GM23248 (cell line): Measurements from ENCODE around the gene C20orf144. TPM values are rescaled to one million over a fixed set of nuclear protein-coding genes. Genes with fewer than 3 reads are reported as not detected.

ENCODE experiments used
- DNase-seq: peaks from one replicate; pipeline ENCODE4 v3.0.0-alpha.2; 2015
- H2AFZ ChIP-seq: fragments of 200-600 bp; sonication (generic); 2 replicates; pipeline ENCODE4 v1.6.1; 2016; ENCODE audit warnings: antibody characterized with exemption
- H3F3A ChIP-seq: fragments of 200-600 bp; sonication (generic); 2 replicates; pipeline ENCODE4 v1.6.1; 2016; ENCODE audit warnings: mild to moderate bottlenecking, antibody characterized with exemption, mixed run types; ENCODE audit not compliant: insufficient read depth
- H3K27ac ChIP-seq: fragments of 200-600 bp; sonication (generic); 2 replicates; pipeline ENCODE4 v1.5.1; 2016; ENCODE audit warnings: mild to moderate bottlenecking
- H3K27me3 ChIP-seq: fragments of 200-600 bp; sonication (generic); replicated peaks from 2 replicates; pipeline ENCODE4 v1.6.1; 2016; ENCODE audit warnings: mild to moderate bottlenecking; ENCODE audit not compliant: insufficient read depth
- H3K36me3 ChIP-seq: fragments of 200-600 bp; sonication (generic); 2 replicates; pipeline ENCODE4 v1.6.1; 2016; ENCODE audit warnings: low read depth, mild to moderate bottlenecking
- H3K4me1 ChIP-seq: fragments of 200-600 bp; sonication (generic); 2 replicates; pipeline ENCODE4 v1.6.1; 2016; ENCODE audit warnings: mild to moderate bottlenecking; ENCODE audit not compliant: insufficient read depth
- H3K4me2 ChIP-seq: fragments of 200-600 bp; sonication (generic); one replicate; pipeline ENCODE4 v1.6.1; 2016; ENCODE audit warnings: mild to moderate bottlenecking; ENCODE audit not compliant: unreplicated experiment
- H3K4me3 ChIP-seq: fragments of 200-600 bp; sonication (generic); 2 replicates; pipeline ENCODE4 v1.5.1; 2016; ENCODE audit warnings: mild to moderate bottlenecking
- H3K79me2 ChIP-seq: fragments of 200-600 bp; sonication (generic); 2 replicates; pipeline ENCODE4 v1.6.1; 2016; ENCODE audit warnings: mild to moderate bottlenecking; ENCODE audit not compliant: insufficient read depth
- H3K9ac ChIP-seq: fragments of 200-600 bp; sonication (generic); 2 replicates; pipeline ENCODE4 v1.6.1; 2016; ENCODE audit warnings: mild to moderate bottlenecking
- H3K9me2 ChIP-seq: fragments of 200-600 bp; sonication (generic); 2 replicates; pipeline ENCODE4 v1.6.1; 2016; ENCODE audit warnings: mixed run types, mild to moderate bottlenecking, moderate library complexity; ENCODE audit not compliant: insufficient read depth
- H3K9me3 ChIP-seq: fragments of 200-600 bp; sonication (generic); one replicate; pipeline ENCODE4 v1.6.1; 2017; ENCODE audit warnings: low read depth
- H4K20me1 ChIP-seq: fragments of 200-600 bp; sonication (generic); 2 replicates; pipeline ENCODE4 v1.6.0; 2016; ENCODE audit not compliant: insufficient read depth
- EZH2 ChIP-seq: fragments of 200-600 bp; sonication (generic); IDR thresholded peaks from 2 replicates; pipeline ENCODE4 v1.6.1; 2018; ENCODE audit warnings: antibody characterized with exemption, mild to moderate bottlenecking; ENCODE audit not compliant: insufficient read depth, poor library complexity, severe bottlenecking
- EZH2phosphoT487 ChIP-seq: fragments of 200-600 bp; sonication (generic); IDR thresholded peaks from 2 replicates; pipeline ENCODE4 v1.6.1; 2018; ENCODE audit warnings: antibody characterized with exemption, moderate library complexity, mild to moderate bottlenecking, low read depth; ENCODE audit not compliant: insufficient read depth
- WGBS, 2 experiments: methylation state at CpG; one replicate each; pipeline ENCODE4 v1.1.6; 2015 to 2017; ENCODE audit warnings: low lambda C conversion rate in 2 of 2, low coverage in 1 of 2; ENCODE audit errors: missing lambda C conversion rate in 2 of 2; 5-methylcytosine and 5-hydroxymethylcytosine counted together
- in situ Hi-C: fragments of 300-500 bp; cut with MboI; formaldehyde crosslinking; loops from 2 replicates; pipeline ENCODE4 v1.15.0; 2020
- polyA plus RNA-seq: library from polyadenylated mRNA; unstranded; fragments of >200 nt; fragmentation: Nextera tagmentation; extraction: Ambion mirVana; gene quantifications from 2 replicates; pipeline ENCODE4 v1.2.1, GENCODE V29; 2016
- total RNA-seq: library from RNA; depleted of rRNA; stranded (reverse); fragments of >200 nt; shearing (Covaris generic); gene quantifications from 2 replicates; pipeline ENCODE4 v1.2.3, GENCODE V29; 2014

C20orf144 gene
- total and polyA plus RNA-seq, 2 experiments from 2014 or later: 0.25 TPM; not detected in 1

DNA sequence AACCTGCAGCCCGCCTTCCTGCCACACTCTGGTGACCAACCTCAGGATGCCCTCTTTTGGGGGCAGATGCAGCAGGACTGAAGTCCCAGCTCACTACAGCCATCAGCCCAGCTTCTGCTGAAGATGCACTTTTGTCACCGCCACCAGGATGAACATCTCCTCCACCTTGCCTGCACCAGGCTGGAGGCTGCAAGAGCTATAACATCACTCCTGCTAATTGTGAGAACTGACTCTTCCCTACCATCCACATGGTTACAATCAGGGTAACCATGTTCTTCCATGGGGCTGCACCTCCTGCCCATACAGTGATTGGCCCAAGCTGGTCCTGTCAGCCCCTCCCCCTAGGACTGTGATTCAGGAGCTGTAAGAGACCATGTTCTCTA, 2.6 kb downstream of the C20orf144 start:
- Histone ChIP-seq H3K9me3 (no peaks in the 10 kb centered on the region), H3F3A (peaks cover 16% of the 10 kb centered on the region), H3K9me2 (no peaks in the 10 kb centered on the region), H3K4me1 (peaks cover 16% of the 10 kb centered on the region; the same call in 1 of the 2 replicates), H3K4me3 (no peak overlapping the region), H2AFZ (no peak overlapping the region), H3K36me3 (no peaks in the 10 kb centered on the region), H3K27me3 (no peaks in the 10 kb centered on the region), H3K79me2 (peaks cover 6% of the 10 kb centered on the region; the same call in 1 of the 2 replicates), H4K20me1 (no peaks in the 10 kb centered on the region), H3K9ac (no peak overlapping the region), H3K27ac (peak overlapping the region; percentile 72; the same call in 1 of the 2 replicates), H3K4me2 (no peak overlapping the region)
- TF ChIP-seq EZH2phosphoT487 (no peak), EZH2 (no peak)
- in situ Hi-C loops: no loop called here
- peak; percentile 45 for DNase-seq
- 94 to 97% methylated on average over 2 of the region's 2 CpGs for WGBS, 2 experiments

DNA sequence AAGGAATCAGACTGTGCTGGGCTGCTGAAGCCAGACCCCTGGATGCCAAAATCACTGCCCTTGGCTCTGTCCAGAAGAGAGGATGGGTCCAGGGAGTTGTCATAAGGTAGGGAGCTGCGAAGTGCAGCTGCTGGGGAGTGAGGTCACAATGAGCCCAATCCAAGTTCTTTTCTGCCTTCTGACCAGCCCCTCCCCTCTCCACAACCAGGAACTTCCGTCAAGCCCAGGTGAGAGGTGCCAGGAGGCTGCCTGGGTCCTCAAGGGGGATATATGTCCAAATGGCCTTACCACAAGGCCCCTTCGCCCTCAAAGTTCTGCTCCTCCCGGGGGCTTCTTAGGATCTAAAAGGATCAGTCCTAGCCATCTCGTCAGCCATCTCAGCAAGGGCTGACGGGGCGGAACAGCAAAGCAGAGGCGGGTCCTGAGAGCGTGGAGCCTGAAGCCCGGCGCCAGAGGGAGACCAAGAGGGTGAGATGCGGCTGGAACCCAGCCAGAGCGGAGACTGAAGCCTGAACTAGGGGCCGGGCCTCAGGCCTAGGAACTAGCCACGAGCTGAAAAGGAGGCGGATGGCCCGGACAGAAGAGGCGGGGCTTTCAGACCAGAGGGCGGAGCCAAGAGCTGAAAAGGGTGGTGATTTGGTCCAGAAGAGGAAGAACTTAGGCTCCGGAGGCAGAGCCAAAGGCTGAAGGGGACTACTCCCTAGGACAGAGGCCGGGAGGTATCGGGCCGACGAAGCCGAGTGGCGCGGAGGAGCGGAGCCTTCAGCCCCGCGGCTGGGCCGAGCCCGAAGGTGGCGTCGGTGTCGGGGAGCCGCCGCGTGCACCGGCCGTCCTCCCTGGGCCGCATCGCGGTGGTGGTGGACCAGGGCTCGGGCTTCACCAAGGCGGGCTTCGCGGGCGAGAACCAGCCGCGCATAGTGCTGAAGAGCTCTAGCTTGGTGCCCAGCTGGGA, 4.4 kb downstream of the C20orf144 start, which contains the start of gene ACTL10:
Gene ACTL10 (plus strand): TSS at position 651 of the 952 bp plus-strand sequence. CDS start 555 bp downstream, outside the sequence.
- Histone ChIP-seq H3K4me1 (peaks cover 16% of the 10 kb centered on the region; the same call in 1 of the 2 replicates), H3K4me2 (peak within 1 kb of the TSS; percentile 63), H3K79me2 (peaks cover 6% of the 10 kb centered on the region; the same call in 1 of the 2 replicates), H3K9me2 (no peaks in the 10 kb centered on the region), H3K36me3 (no peaks in the 10 kb centered on the region), H3K9me3 (no peaks in the 10 kb centered on the region), H2AFZ (peak within 1 kb of the TSS; percentile 80), H4K20me1 (no peaks in the 10 kb centered on the region), H3K4me3 (peak within 1 kb of the TSS; percentile 66), H3K27ac (peak within 1 kb of the TSS; percentile 71), H3F3A (peaks cover 16% of the 10 kb centered on the region), H3K9ac (peak within 1 kb of the TSS; percentile 63), H3K27me3 (no peaks in the 10 kb centered on the region)
- 4 to 5% methylated on average over 41 to 47 of the region's 50 CpGs for WGBS, 2 experiments
- in situ Hi-C loops: no loop called here
- peak; percentile 100 for DNase-seq
- TF ChIP-seq EZH2: no peak
- no peak for TF ChIP-seq EZH2phosphoT487

DNA sequence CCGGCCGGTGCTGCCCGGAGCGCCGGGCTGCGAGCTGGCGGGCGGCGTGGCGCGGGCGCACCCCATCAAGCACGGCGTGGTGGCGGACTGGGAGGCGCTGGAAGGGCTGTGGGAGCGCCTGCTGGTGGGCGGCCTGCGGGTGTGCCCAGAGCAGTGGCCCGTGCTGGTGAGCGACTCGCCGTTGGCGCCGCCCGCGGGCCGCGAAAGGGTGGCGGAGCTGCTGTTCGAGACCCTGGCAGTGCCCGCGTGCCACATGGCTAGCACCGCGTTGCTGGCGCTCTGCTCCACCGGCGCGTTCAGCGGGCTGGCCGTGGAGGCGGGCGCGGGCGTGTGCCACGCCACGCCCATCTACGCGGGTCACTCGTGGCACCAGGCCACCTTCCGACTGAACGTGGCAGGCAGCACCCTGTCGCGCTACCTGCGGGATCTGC, 5.1 kb downstream of the C20orf144 start:
- H3K27ac ChIP-seq: peak overlapping the region; percentile 28
- H3K36me3 ChIP-seq: no peaks in the 10 kb centered on the region
- peak overlapping the region; percentile 80 for H2AFZ ChIP-seq

DNA sequence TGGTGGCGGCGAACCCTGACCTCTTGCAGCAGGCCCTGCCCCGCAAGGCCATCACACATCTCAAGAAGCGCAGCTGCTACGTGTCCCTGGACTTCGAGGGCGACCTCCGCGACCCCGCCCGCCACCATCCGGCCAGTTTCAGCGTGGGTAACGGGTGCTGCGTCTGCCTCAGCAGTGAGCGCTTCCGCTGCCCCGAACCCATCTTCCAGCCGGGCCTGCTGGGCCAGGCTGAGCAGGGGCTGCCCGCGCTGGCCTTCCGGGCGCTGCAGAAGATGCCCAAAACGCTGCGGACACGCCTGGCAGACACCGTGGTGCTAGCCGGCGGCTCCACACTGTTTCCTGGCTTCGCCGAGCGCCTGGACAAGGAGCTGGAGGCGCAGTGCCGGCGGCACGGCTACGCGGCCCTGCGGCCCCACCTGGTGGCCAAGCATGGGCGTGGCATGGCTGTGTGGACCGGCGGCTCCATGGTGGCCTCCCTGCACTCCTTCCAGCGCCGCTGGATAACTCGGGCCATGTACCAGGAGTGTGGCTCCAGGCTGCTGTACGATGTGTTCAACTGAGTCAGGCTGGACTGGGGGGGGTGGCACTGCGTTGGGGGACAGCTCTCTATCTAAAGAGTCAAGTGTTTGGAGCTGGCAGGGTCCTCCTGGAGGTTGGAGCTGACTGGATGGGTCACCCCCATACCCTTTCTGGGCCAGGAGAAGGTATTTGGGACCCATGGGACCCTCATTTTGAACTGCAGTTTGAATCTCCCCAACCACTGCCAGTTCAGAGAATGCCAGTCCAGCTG, 5.7 kb downstream of the C20orf144 start:
- Histone ChIP-seq H3K9me2 (no peaks in the 10 kb centered on the region), H3K9me3 (no peaks in the 10 kb centered on the region), H3K4me1 (peaks cover 23% of the 10 kb centered on the region), H3K27me3 (no peaks in the 10 kb centered on the region), H3K27ac (peak overlapping the region; percentile 28), H3K36me3 (no peaks in the 10 kb centered on the region), H2AFZ (peak overlapping the region; percentile 80), H3K4me3 (peak overlapping the region; percentile 66), H3K4me2 (peak overlapping the region; percentile 63), H3K79me2 (peaks cover 11% of the 10 kb centered on the region; the same call in 1 of the 2 replicates), H3F3A (peaks cover 16% of the 10 kb centered on the region), H4K20me1 (no peaks in the 10 kb centered on the region), H3K9ac (peak overlapping the region; percentile 52)
- in situ Hi-C loops: no loop called here
- WGBS, 2 experiments: 40 to 56% methylated on average over 41 to 47 of the region's 47 CpGs
- DNase-seq: peak; percentile 85
- no peak for TF ChIP-seq EZH2phosphoT487
- TF ChIP-seq EZH2: no peak

More for the DNA sequence above, 5.1 kb downstream of the C20orf144 start:
- H4K20me1 ChIP-seq: no peaks in the 10 kb centered on the region
- peak overlapping the region; percentile 63 for H3K4me2 ChIP-seq
- H3K9me2 ChIP-seq: no peaks in the 10 kb centered on the region
- WGBS, 2 experiments: 32 to 51% methylated on average over 38 to 45 of the region's 55 CpGs
- peak overlapping the region; percentile 66 for H3K4me3 ChIP-seq
- no peaks in the 10 kb centered on the region for H3K27me3 ChIP-seq
- H3K9ac ChIP-seq: peak overlapping the region; percentile 52
- H3K4me1 ChIP-seq: peaks cover 18% of the 10 kb centered on the region
- peaks cover 16% of the 10 kb centered on the region for H3F3A ChIP-seq
- H3K79me2 ChIP-seq: peaks cover 5% of the 10 kb centered on the region; the same call in 1 of the 2 replicates
- no peak for TF ChIP-seq EZH2
- no peak for TF ChIP-seq EZH2phosphoT487
- H3K9me3 ChIP-seq: no peaks in the 10 kb centered on the region
- in situ Hi-C loops: no loop called here
- DNase-seq: no peak
